ENCODE results near the gene ZGPAT.

DNA sequence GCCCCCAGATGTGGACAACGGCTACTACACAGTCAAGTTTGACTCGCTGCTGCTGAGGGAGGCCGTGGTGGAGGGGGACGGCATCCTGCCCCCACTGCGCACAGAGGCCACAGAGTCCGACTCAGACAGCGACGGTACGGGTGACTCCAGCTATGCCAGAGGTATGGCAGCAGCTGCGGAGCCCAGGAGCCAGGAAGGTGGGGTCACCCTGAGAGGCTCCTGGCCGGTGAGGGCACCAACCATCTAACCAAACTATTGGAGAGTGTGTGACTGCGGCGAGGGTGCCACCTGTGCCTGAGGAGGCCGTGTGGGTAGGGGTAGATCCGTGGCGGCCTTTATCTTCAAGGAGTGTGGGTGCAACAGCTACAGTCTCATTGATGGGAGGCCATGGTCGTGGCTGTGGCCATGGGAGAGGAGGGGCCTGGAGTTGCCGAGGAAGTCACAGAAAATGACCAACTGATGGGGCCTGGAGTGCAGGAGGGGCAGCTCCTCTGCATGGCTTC lies 25.8 kb downstream of the ZGPAT start:
- TF ChIP-seq, protein P1, sequence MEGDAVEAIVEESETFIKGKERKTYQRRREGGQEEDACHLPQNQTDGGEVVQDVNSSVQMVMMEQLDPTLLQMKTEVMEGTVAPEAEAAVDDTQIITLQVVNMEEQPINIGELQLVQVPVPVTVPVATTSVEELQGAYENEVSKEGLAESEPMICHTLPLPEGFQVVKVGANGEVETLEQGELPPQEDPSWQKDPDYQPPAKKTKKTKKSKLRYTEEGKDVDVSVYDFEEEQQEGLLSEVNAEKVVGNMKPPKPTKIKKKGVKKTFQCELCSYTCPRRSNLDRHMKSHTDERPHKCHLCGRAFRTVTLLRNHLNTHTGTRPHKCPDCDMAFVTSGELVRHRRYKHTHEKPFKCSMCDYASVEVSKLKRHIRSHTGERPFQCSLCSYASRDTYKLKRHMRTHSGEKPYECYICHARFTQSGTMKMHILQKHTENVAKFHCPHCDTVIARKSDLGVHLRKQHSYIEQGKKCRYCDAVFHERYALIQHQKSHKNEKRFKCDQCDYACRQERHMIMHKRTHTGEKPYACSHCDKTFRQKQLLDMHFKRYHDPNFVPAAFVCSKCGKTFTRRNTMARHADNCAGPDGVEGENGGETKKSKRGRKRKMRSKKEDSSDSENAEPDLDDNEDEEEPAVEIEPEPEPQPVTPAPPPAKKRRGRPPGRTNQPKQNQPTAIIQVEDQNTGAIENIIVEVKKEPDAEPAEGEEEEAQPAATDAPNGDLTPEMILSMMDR (IDR thresholded peaks at IDR 0.05) = no peak
- TF ChIP-seq POLR2A (IDR thresholded peaks at IDR 0.05) = no peak
